Common myeloid progenitor, CD34-positive (primary cell): ENCODE results near the gene SELENOH.

ENCODE experiments used
- CTCF ChIA-PET: fragments of 350-600 bp; sonication (Branson Sonifier 250); formaldehyde crosslinking; loops from one replicate; lab custom pipeline; 2021; ENCODE audit warnings: antibody characterized with exemption; lab: Charles Lee
- POLR2A ChIA-PET: fragments of 350-600 bp; sonication (Branson Sonifier 250); formaldehyde crosslinking; loops from one replicate; lab custom pipeline; 2021; ENCODE audit warnings: antibody characterized with exemption; lab: Charles Lee
- DNase-seq, 3 donors: peaks; one replicate each; pipeline versions ENCODE4 v3.0.0 to v3.0.0-alpha.2; 2013
- H3K27ac ChIP-seq, 2 experiments: 1 replicate in 1 of 2; 2 replicates in 1 of 2; pipeline ENCODE4 v1.7.0; 2013; ENCODE audit warnings: inconsistent platforms in 2 of 2, low read length in 2 of 2, mild to moderate bottlenecking in 2 of 2, low read depth in 1 of 2, moderate library complexity in 1 of 2; ENCODE audit not compliant: severe bottlenecking in 2 of 2, insufficient read depth in 1 of 2, poor library complexity in 1 of 2
- H3K27me3 ChIP-seq, 5 experiments: replicated peaks in 2 of 5; 1 replicate in 3 of 5; 2 replicates in 2 of 5; pipeline versions ENCODE4 v1.6.1 to v1.7.0; 2013; ENCODE audit warnings: low read length in 4 of 5, mild to moderate bottlenecking in 2 of 5, moderate library complexity in 2 of 5, inconsistent platforms in 1 of 5; ENCODE audit not compliant: insufficient read depth in 5 of 5, control insufficient read depth in 4 of 5
- H3K36me3 ChIP-seq, 4 experiments: 1 replicate in 2 of 4; 2 replicates in 2 of 4; pipeline versions ENCODE4 v1.6.1 to v1.7.0; 2013; ENCODE audit warnings: low read length in 3 of 4, control low read depth in 1 of 4, mild to moderate bottlenecking in 1 of 4; ENCODE audit not compliant: control insufficient read depth in 4 of 4, insufficient read depth in 4 of 4
- H3K4me1 ChIP-seq, 4 experiments: 1 replicate in 3 of 4; 2 replicates in 1 of 4; pipeline versions ENCODE4 v1.6.1 to v1.7.1; 2013; ENCODE audit warnings: low read length in 3 of 4, mild to moderate bottlenecking in 3 of 4, control low read depth in 1 of 4, inconsistent platforms in 1 of 4, moderate library complexity in 1 of 4; ENCODE audit not compliant: control insufficient read depth in 4 of 4, insufficient read depth in 4 of 4; ENCODE audit errors: control extremely low read depth in 1 of 4
- H3K4me3 ChIP-seq, 7 experiments: 1 replicate in 4 of 7; 2 replicates in 3 of 7; pipeline versions ENCODE4 v1.5.1 to v1.7.0; 2013; ENCODE audit warnings: mild to moderate bottlenecking in 7 of 7, low read length in 6 of 7, moderate library complexity in 6 of 7, inconsistent platforms in 2 of 7, low read depth in 2 of 7, control low read depth in 1 of 7; ENCODE audit not compliant: insufficient read depth in 4 of 7, control insufficient read depth in 1 of 7; ENCODE audit errors: extremely low read depth in 1 of 7
- H3K9me3 ChIP-seq, 5 experiments: 1 replicate in 4 of 5; 2 replicates in 1 of 5; pipeline versions ENCODE4 v1.6.1 to v1.7.1; 2013; ENCODE audit warnings: low read length in 4 of 5, mild to moderate bottlenecking in 2 of 5, inconsistent platforms in 1 of 5, low read depth in 1 of 5, moderate library complexity in 1 of 5; ENCODE audit not compliant: control insufficient read depth in 4 of 5, insufficient read depth in 2 of 5; ENCODE audit errors: control extremely low read depth in 1 of 5
- WGBS: methylation state at CpG from one replicate; pipeline ENCODE4 v1.1.5; 2013; ENCODE audit not compliant: insufficient coverage; 5-methylcytosine and 5-hydroxymethylcytosine counted together

SELENOH gene

GRCh38 chr11:57776577-57777210 is 35.4 kb downstream of the SELENOH start:
- ChIA-PET CTCF (interaction anchor here (1.8 to 32.2 kb wide), 2 partner anchors 15 to 20 kb away, joined by 8 to 571 read pairs; partner anchors contain the start of gene CTNND1), POLR2A (no interaction called here)
- WGBS, result no CpG with 5 or more reads among the region's 2 CpGs
- Histone ChIP-seq H3K27ac (no peak overlapping the region), H3K4me1 (peaks cover 2 to 47% (median 25%) of the 10 kb centered on the region in 4 experiments), H3K4me3 (no peak overlapping the region), H3K36me3 (peaks cover 0 to 11% (median 2%) of the 10 kb centered on the region in 4 experiments), H3K27me3 (no peaks in the 10 kb centered on the region), H3K9me3 (no peaks in the 10 kb centered on the region)
- DNase-seq, result no peak

- Histone ChIP-seq H3K9me3 (no peaks in the 10 kb centered on the region), H3K36me3 (peaks cover 0 to 11% (median 2%) of the 10 kb centered on the region in 4 experiments), H3K4me3 (no peak overlapping the region), H3K27ac (no peak overlapping the region), H3K4me1 (peaks cover 2 to 37% (median 19%) of the 10 kb centered on the region in 4 experiments), H3K27me3 (no peaks in the 10 kb centered on the region)
- 83% methylated on average over 2 of the region's 3 CpGs for WGBS
- no peak for DNase-seq
- CTCF ChIA-PET, result interaction anchor here (1.1 to 32.2 kb wide), 3 partner anchors 16 to 19 kb away, joined by 3 to 571 read pairs (median 8); partner anchors contain the start of gene CTNND1
- POLR2A ChIA-PET, result no interaction called here
Measured at GRCh38 chr11:57777969-57778317, 36.7 kb downstream of the SELENOH start.

GRCh38 chr11:57778318-57779037 is 37.2 kb downstream of the SELENOH start:
- Histone ChIP-seq H3K27me3 (no peaks in the 10 kb centered on the region), H3K4me1 (peaks cover 2 to 37% (median 19%) of the 10 kb centered on the region in 4 experiments), H3K36me3 (peaks cover 0 to 11% (median 2%) of the 10 kb centered on the region in 4 experiments), H3K9me3 (no peaks in the 10 kb centered on the region), H3K27ac (no peak overlapping the region), H3K4me3 (no peak overlapping the region)
- WGBS, result 37% methylated on average over 5 of the region's 6 CpGs
- no peak for DNase-seq
- POLR2A ChIA-PET, result interaction anchor here (0.7 to 1.1 kb wide), 2 partner anchors 13 to 15 kb away, joined by 3 read pairs; no protein-coding TSS in a partner anchor
- CTCF ChIA-PET, result interaction anchor here (0.7 to 32.2 kb wide), 6 partner anchors 12 to 27 kb away, joined by 3 to 571 read pairs (median 5); partner anchors contain the start of genes BTBD18 and CTNND1

GRCh38 chr11:57779276-57779675 is 38.0 kb downstream of the SELENOH start:
- DNase-seq, result no peak
- POLR2A ChIA-PET, result interaction anchor here (0.7 to 1.1 kb wide), 2 partner anchors 13 to 14 kb away, joined by 3 read pairs; no protein-coding TSS in a partner anchor
- no CpG with 5 or more reads among the region's 1 CpG for WGBS
- no peak overlapping the region for H3K4me3 ChIP-seq
- peaks cover 2 to 37% (median 19%) of the 10 kb centered on the region in 4 experiments for H3K4me1 ChIP-seq
- no peaks in the 10 kb centered on the region for H3K9me3 ChIP-seq
- peaks cover 0 to 11% (median 2%) of the 10 kb centered on the region in 4 experiments for H3K36me3 ChIP-seq
- no peak overlapping the region for H3K27ac ChIP-seq
- H3K27me3 ChIP-seq, result no peaks in the 10 kb centered on the region
- CTCF ChIA-PET, result interaction anchor here (0.6 to 32.2 kb wide), 4 partner anchors 12 to 28 kb away, joined by 3 to 571 read pairs (median 5); partner anchors contain the start of gene BTBD18

GRCh38 chr11:57781529-57781943 is 40.2 kb downstream of the SELENOH start:
- CTCF ChIA-PET, result interaction anchor here (0.6 to 32.2 kb wide), 4 partner anchors 10 to 254 kb away, joined by 3 to 571 read pairs (median 3); no protein-coding TSS in a partner anchor
- POLR2A ChIA-PET, result no interaction called here
- peaks cover 2 to 26% (median 13%) of the 10 kb centered on the region in 4 experiments for H3K4me1 ChIP-seq

GRCh38 chr11:57785072-57785471 is 43.8 kb downstream of the SELENOH start:
- no peak overlapping the region for H3K27ac ChIP-seq
- no peaks in the 10 kb centered on the region for H3K9me3 ChIP-seq
- no peak for DNase-seq
- WGBS, result 78% methylated on average over 1 of the region's 2 CpGs
- H3K4me1 ChIP-seq, result peaks cover 0 to 34% (median 4%) of the 10 kb centered on the region in 4 experiments
- ChIA-PET CTCF (interaction anchor here (26.8 to 32.2 kb wide), 2 partner anchors 12 to 16 kb away, joined by 571 read pairs; partner anchors contain the start of gene CTNND1), POLR2A (no interaction called here)
- H3K36me3 ChIP-seq, result peaks cover 0 to 11% (median 2%) of the 10 kb centered on the region in 4 experiments
- H3K27me3 ChIP-seq, result no peaks in the 10 kb centered on the region
- no peak overlapping the region for H3K4me3 ChIP-seq

More at GRCh38 chr11:57781529-57781943, 40.2 kb downstream of the SELENOH start:
- WGBS, result no CpG with 5 or more reads among the region's 3 CpGs
- no peak overlapping the region for H3K27ac ChIP-seq
- H3K36me3 ChIP-seq, result peaks cover 0 to 12% (median under 1%) of the 10 kb centered on the region in 4 experiments
- H3K27me3 ChIP-seq, result no peaks in the 10 kb centered on the region
- no peak for DNase-seq
- H3K4me3 ChIP-seq, result no peak overlapping the region
- no peaks in the 10 kb centered on the region for H3K9me3 ChIP-seq
